Measurements from ENCODE around the gene RBMS1. TPM values are rescaled to one million over a fixed set of nuclear protein-coding genes. Genes with fewer than 3 reads are reported as not detected.
"Not testable (repeated sequence)": the region's sequence is repeated elsewhere in the genome, so short reads cannot be mapped to it uniquely, and the experiment has no call there.

RBMS1 gene
- total RNA-seq, 1 donor from 2014 or later: 75.3 TPM

GRCh38 chr2:160376576-160376975, 117.0 kb downstream of the RBMS1 start:
- DNase-seq (ENCODE audit: low spot score): no peak
- intact Hi-C loops (cut with DNase I): loop anchor here (5.0 kb wide), 1 partner anchor 591 kb away; no protein-coding TSS in a partner anchor

GRCh38 chr2:160375802-160376469, 117.7 kb downstream of the RBMS1 start:
- intact Hi-C loops (cut with DNase I): loop anchor here (5.0 kb wide), 1 partner anchor 591 kb away; no protein-coding TSS in a partner anchor
- no peak for DNase-seq (ENCODE audit: low spot score)

DNA sequence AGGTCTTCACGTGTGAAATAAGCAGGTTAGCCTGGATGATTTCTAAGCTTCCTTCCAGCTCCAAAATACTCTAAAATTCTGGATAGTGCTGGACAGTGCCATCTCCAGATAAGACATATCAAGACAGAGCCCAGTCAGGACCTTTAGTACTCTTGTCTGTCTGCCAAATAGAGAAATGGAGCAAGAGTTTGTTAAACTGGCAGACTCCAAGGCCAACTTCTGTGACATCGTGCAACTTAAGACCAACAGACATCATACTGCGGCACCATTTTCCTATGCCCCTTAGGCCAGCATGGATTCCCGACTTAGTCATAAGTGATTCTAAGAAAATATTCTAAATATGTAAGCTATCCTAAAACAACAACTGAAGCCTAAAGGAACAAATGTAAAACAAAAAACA, 118.6 kb downstream of the RBMS1 start:
- DNase-seq (ENCODE audit: low spot score): no peak
- intact Hi-C loops (cut with DNase I): loop anchor here (5.0 kb wide), 1 partner anchor 592 kb away; no protein-coding TSS in a partner anchor

DNA sequence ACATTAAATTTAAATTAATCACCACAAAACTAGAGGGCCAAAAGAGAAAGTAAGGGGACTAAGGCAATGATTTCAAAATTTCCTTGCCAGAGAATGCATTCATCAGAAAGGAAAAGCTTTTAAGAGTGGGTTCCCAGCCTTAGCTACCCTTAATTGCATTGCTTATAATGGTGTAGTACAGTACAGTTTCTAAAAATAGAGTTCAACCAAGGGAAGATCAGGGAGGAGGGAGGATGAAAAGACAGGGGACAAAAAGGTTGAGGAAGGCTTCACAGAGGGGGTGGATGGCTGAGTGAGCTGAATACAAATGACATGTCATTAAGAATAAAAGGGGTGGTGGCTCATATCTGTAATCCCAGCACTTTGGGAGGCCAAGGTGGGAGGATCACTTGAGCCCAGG, 119.9 kb downstream of the RBMS1 start:
- intact Hi-C loops (cut with DNase I): loop anchor here (5.0 kb wide), 3 partner anchors 34 to 81 kb away; no protein-coding TSS in a partner anchor
- DNase-seq (ENCODE audit: low spot score): no peak

GRCh38 chr2:160373263-160373662, 120.3 kb downstream of the RBMS1 start:
- intact Hi-C loops (cut with DNase I): loop anchor here (5.0 kb wide), 3 partner anchors 34 to 81 kb away; no protein-coding TSS in a partner anchor

DNA sequence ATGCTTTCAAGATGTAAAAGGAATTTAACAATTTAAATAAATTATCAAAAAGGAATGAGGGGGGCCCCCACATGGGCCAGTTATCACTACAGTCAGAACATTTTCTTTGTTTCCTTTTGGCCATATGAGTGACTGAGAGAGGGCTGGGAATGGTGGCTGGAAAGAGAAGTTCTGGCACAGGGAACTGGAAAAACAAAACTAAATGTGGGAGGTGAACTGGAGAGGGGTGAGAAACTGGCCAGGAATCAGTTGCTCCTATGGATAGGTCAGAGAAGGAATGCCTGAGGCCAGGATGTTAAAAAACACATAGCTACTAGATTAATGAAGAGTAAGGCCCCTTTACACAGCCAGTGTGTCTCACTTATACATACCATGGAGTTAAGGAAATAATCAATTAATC, 121.0 kb downstream of the RBMS1 start:
- intact Hi-C loops (cut with DNase I): loop anchor here (5.0 kb wide), 3 partner anchors 35 to 80 kb away; no protein-coding TSS in a partner anchor
- DNase-seq (ENCODE audit: low spot score): no peak

More at GRCh38 chr2:160373263-160373662, 120.3 kb downstream of the RBMS1 start:
- no peak for DNase-seq (ENCODE audit: low spot score)

GRCh38 chr2:160372010-160372356, 121.6 kb downstream of the RBMS1 start:
- intact Hi-C loops (cut with DNase I): loop anchor here (5.0 kb wide), 3 partner anchors 35 to 80 kb away; no protein-coding TSS in a partner anchor
- no peak for DNase-seq (ENCODE audit: low spot score)

- intact Hi-C loops (cut with DNase I): loop anchor here (5.0 kb wide), 3 partner anchors 36 to 79 kb away; no protein-coding TSS in a partner anchor
- DNase-seq (ENCODE audit: low spot score): no peak
Measured at GRCh38 chr2:160371251-160372009, 122.2 kb downstream of the RBMS1 start.

DNA sequence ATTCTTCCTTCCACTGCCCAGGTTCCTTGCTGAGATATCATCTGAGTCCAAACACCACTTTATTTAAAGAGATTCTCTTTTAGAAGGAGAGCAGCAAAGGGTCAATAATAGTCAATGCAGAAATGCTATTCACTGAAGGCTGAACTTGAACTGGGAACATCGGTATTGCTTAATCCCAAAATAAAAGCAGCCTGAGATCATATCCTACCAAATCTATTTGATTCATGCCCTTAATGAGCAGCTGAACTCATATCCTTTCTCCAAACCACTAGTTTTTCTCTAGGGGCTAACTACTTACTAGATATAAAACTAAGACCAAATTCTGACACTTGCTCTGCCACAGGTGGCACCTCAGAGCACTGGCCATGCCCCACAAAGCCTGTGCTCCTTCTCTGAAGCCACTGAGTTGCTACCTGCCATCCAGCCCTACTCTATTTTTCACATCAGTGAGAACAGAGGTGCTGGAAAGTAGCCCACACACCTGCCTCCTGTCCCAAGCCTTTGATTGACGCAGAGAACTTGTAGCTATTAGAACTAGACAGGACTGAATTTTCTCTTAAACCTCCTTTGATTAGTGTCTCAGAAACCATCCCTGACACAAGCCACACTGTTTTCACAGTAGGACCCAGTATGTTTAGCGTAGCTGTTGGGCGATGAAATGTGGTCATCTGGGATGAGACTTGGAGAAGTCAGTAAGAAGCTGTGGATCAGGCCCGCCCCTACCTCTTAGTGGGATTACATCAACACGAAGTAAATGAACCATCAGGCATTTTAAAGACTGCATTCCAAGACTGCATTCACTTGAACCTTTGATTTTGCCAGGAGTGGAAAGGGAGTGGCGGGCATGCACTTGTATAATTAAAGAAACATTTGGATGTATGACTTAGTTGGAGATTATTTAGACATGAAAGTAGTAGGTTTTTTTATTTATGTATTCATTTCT, 124.3 kb downstream of the RBMS1 start:
- no peak for DNase-seq (ENCODE audit: low spot score)
- intact Hi-C loops (cut with DNase I): no loop called here

GRCh38 chr2:160367887-160368286, 125.7 kb downstream of the RBMS1 start:
- DNase-seq (ENCODE audit: low spot score): no peak

GRCh38 chr2:160367139-160367538, 126.5 kb downstream of the RBMS1 start:
- DNase-seq (ENCODE audit: low spot score); intact Hi-C loops (cut with DNase I): not testable (repeated sequence)

More at GRCh38 chr2:160367887-160368286, 125.7 kb downstream of the RBMS1 start:
- intact Hi-C loops (cut with DNase I): no loop called here

DNA sequence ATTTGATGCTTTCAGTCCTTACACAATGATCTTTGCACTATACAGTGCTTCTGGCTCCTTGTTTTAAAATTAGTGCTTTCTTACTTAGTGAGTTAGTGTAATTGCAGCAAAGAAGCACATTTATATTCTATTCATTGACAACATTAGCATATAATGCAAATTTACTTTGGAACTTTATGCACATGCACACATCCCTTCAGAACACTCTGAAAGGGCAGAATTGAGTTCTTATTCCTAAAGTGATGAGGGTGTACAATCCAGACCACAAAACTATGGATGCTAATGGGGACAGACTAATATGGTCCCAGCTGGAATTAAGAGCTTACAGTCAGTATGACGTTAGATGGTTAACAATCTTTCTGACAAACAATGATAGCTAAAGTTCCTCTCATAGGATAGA, 127.1 kb downstream of the RBMS1 start:
- intact Hi-C loops (cut with DNase I): no loop called here
- DNase-seq (ENCODE audit: low spot score): no peak

- intact Hi-C loops (cut with DNase I): no loop called here
- DNase-seq (ENCODE audit: low spot score): no peak
Measured at GRCh38 chr2:160365716-160366367, 127.8 kb downstream of the RBMS1 start.

GRCh38 chr2:160364364-160364763, 129.2 kb downstream of the RBMS1 start:
- intact Hi-C loops (cut with DNase I): no loop called here
- no peak for DNase-seq (ENCODE audit: low spot score)

DNA sequence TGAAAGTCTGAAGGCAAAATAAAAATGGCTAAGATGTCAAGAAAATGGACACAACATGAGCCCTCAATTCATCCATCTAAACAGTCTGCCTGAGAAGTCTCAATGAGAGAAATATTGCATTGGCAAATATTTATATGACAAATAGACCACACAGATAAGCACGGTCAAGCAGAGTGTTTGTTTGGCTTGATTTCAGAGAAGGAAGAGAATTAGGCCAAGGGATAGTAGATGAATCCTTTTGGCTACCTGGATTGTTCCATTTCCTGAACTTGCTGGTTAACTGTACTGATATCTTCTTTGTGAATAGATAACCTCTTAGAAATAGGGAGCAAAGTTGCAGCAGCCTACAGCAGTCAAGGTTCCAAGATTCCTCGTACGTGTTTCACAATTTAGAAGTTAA, 129.6 kb downstream of the RBMS1 start:
- intact Hi-C loops (cut with DNase I): no loop called here
- DNase-seq (ENCODE audit: low spot score): no peak

DNA sequence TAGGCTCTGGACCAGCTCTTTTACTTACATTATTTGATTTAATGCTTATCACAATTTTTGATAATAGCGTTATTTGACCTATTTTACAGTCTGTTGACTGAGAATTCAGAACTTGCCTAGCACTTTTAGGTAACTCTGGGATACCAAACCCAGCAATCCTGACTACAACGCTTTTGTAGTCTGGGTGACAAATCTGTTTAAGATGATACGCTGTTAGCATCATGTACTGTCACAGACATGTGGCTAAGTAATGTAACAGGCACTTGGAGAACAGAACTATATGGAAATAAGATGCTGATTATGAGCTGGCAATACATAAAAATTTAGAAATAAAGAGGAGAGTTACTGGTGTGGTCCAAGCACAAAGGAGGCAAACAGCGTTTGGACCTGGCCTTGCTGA, 130.6 kb downstream of the RBMS1 start:
- no peak for DNase-seq (ENCODE audit: low spot score)
- intact Hi-C loops (cut with DNase I): no loop called here

- no peak for DNase-seq (ENCODE audit: low spot score)
- intact Hi-C loops (cut with DNase I): no loop called here
Measured at GRCh38 chr2:160362541-160362940, 131.1 kb downstream of the RBMS1 start.

GRCh38 chr2:160362018-160362417, 131.6 kb downstream of the RBMS1 start:
- intact Hi-C loops (cut with DNase I): no loop called here
- no peak for DNase-seq (ENCODE audit: low spot score)
